ENCODE results near the gene LIN54. TPM values are rescaled to one million over a fixed set of nuclear protein-coding genes. Genes with fewer than 3 reads are reported as not detected.

The LIN54 gene
- total RNA-seq, 2 donors from 2014 or later: 14.5 to 18.1 TPM

DNA sequence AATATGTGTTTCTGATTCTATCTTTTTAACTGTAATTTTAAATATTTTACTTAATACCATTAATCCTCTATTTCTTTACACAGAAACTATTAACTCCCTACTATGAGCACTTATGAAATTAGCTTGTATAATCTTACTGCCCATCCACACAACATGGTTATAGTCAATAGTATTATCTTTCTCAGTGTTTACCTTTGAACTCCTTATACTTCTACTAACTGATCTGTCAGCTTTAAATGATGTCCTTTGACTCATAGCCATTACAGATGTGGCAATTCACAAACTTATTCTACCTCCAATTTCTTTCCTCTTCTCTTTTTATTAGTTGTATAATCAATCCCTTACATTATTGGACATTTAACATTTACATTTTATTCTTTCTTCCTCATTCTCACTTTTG lies 125.2 kb downstream of the LIN54 start:
- peak overlapping the region; percentile 72 for H3K4me3 ChIP-seq (ENCODE audit: low read length)
- no peak overlapping the region for H3K4me3 Mint-ChIP-seq
- H3K36me3 Mint-ChIP-seq (ENCODE audit: low read depth): peaks cover 17% of the 10 kb centered on the region

More for the DNA sequence above, 125.2 kb downstream of the LIN54 start:
- Mint-ChIP-seq H3K4me1 (peaks cover 25% of the 10 kb centered on the region), H3K27ac (no peak overlapping the region), H3K9me3 (no peaks in the 10 kb centered on the region), H3K27me3 (ENCODE audit: insufficient read depth) (no peaks in the 10 kb centered on the region)
- H3K36me3 ChIP-seq (ENCODE audit: control insufficient read depth, insufficient read depth, low read length): peaks cover 56% of the 10 kb centered on the region
- no peaks in the 10 kb centered on the region for H3K4me1 ChIP-seq (ENCODE audit: control insufficient read depth, insufficient read depth, low read length)
- H3K9ac ChIP-seq (ENCODE audit: extremely low read depth, low read length, poor library complexity, severe bottlenecking): no peak overlapping the region
- no peaks in the 10 kb centered on the region for H3K9me3 ChIP-seq (ENCODE audit: control insufficient read depth, low read length)
- DNase-seq: no peak
- H3K27me3 ChIP-seq (ENCODE audit: control insufficient read depth, insufficient read depth, low read length, poor library complexity, severe bottlenecking): no peaks in the 10 kb centered on the region
- no peak overlapping the region for H3K27ac ChIP-seq (ENCODE audit: low read depth, low read length)
- TF ChIP-seq, protein P1, sequence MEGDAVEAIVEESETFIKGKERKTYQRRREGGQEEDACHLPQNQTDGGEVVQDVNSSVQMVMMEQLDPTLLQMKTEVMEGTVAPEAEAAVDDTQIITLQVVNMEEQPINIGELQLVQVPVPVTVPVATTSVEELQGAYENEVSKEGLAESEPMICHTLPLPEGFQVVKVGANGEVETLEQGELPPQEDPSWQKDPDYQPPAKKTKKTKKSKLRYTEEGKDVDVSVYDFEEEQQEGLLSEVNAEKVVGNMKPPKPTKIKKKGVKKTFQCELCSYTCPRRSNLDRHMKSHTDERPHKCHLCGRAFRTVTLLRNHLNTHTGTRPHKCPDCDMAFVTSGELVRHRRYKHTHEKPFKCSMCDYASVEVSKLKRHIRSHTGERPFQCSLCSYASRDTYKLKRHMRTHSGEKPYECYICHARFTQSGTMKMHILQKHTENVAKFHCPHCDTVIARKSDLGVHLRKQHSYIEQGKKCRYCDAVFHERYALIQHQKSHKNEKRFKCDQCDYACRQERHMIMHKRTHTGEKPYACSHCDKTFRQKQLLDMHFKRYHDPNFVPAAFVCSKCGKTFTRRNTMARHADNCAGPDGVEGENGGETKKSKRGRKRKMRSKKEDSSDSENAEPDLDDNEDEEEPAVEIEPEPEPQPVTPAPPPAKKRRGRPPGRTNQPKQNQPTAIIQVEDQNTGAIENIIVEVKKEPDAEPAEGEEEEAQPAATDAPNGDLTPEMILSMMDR (conservative IDR thresholded peaks at IDR 0.05): no peak

Other genes starting within 250 kb of the LIN54 start
- 1 to 10 TPM; 3.2 to 5.2 TPM for gene SCD5, start 212.0 kb downstream of the LIN54 start, total RNA-seq
- gene SEC31A, start 119.7 kb downstream of the LIN54 start, total RNA-seq: 100 to 1,000 TPM; 166 to 182 TPM
- gene THAP9, start 110.1 kb downstream of the LIN54 start, total RNA-seq: 10 to 100 TPM; 14.4 to 22.3 TPM
- 10 to 100 TPM; 34.8 to 39.4 TPM for gene COPS4, start 24.4 kb upstream of the LIN54 start, total RNA-seq
- gene PLAC8, start 103.9 kb upstream of the LIN54 start, total RNA-seq: 1 to 10 TPM; 1.8 to 2.6 TPM

Measured in endodermal cell (in vitro differentiated cells).